Measurements from ENCODE around the gene TMIE. TPM values are rescaled to one million over a fixed set of nuclear protein-coding genes. Genes with fewer than 3 reads are reported as not detected.

TMIE gene
- polyA plus RNA-seq, 1 donor (not counting 4 experiments of a cell fraction or from before 2014, with no cell fraction given) = 0.07 TPM

- Histone ChIP-seq H3K9me1 (ENCODE audit: control insufficient read depth, extremely low read depth, insufficient read depth, low read length) (no peaks in the 10 kb centered on the region), H3K27ac (ENCODE audit: control insufficient read depth, insufficient read depth, low read length) (no peak overlapping the region), H3K27me3 (ENCODE audit: control insufficient read depth, extremely low read depth, insufficient read depth, low read length) (no peaks in the 10 kb centered on the region), H3K4me2 (ENCODE audit: control insufficient read depth, extremely low read depth, insufficient read depth, low read depth, low read length) (no peak overlapping the region), H2AFZ (ENCODE audit: control insufficient read depth, low read length) (no peak overlapping the region), H3K9me3 (ENCODE audit: control insufficient read depth, low read depth, low read length) (no peaks in the 10 kb centered on the region), H3K36me3 (ENCODE audit: control insufficient read depth in 2 of 2, extremely low read depth in 1 of 2, insufficient read depth in 2 of 2, low read length in 2 of 2) (peaks cover 58 to 71% of the 10 kb centered on the region in 2 experiments), H3K4me3 (ENCODE audit: control insufficient read depth in 2 of 3, extremely low read depth in 1 of 3, insufficient read depth in 2 of 3, low read depth in 1 of 3, low read length in 3 of 3) (no peak overlapping the region), H4K20me1 (ENCODE audit: control insufficient read depth, extremely low read depth, insufficient read depth, low read length) (no peaks in the 10 kb centered on the region), H3K4me1 (ENCODE audit: control insufficient read depth, extremely low read depth, insufficient read depth, low read length) (no peaks in the 10 kb centered on the region), H3K9ac (ENCODE audit: control insufficient read depth, extremely low read depth, insufficient read depth, low read length) (no peak overlapping the region), H3K79me2 (ENCODE audit: control insufficient read depth, insufficient read depth, low read length) (no peaks in the 10 kb centered on the region)
- FAIRE-seq (no peak), DNase-seq (ENCODE audit: low read depth, low spot score) (no peak)
- dilution Hi-C loops (cut with MboI; ENCODE audit: extremely low pct_ligation_motif_present, low sequenced_read_pairs) = no loop called here
- TF ChIP-seq CTCF (optimal IDR thresholded peaks at IDR 0.05 in 1 of 3, IDR thresholded peaks at IDR 0.05 in 1 of 3, conservative IDR thresholded peaks at IDR 0.05 in 1 of 3; ENCODE audit: extremely low read depth in 1 of 3, insufficient read depth in 2 of 3, low read length in 3 of 3) (no peak), EZH2 (IDR thresholded peaks at IDR 0.05; ENCODE audit: low read length) (no peak)
Observed at GRCh38 chr3:46675426-46675825, 25.8 kb upstream of the TMIE start.

GRCh38 chr3:46675843-46676567, 25.2 kb upstream of the TMIE start:
- peaks cover 59 to 73% of the 10 kb centered on the region in 2 experiments for H3K36me3 ChIP-seq (ENCODE audit: control insufficient read depth in 2 of 2, extremely low read depth in 1 of 2, insufficient read depth in 2 of 2, low read length in 2 of 2)
- FAIRE-seq = no peak
- no peaks in the 10 kb centered on the region for H4K20me1 ChIP-seq (ENCODE audit: control insufficient read depth, extremely low read depth, insufficient read depth, low read length)
- H3K4me3 ChIP-seq (ENCODE audit: control insufficient read depth in 2 of 3, extremely low read depth in 1 of 3, insufficient read depth in 2 of 3, low read depth in 1 of 3, low read length in 3 of 3) = no peak overlapping the region
- H3K9me3 ChIP-seq (ENCODE audit: control insufficient read depth, low read depth, low read length) = no peaks in the 10 kb centered on the region
- no peaks in the 10 kb centered on the region for H3K9me1 ChIP-seq (ENCODE audit: control insufficient read depth, extremely low read depth, insufficient read depth, low read length)
- no peaks in the 10 kb centered on the region for H3K27me3 ChIP-seq (ENCODE audit: control insufficient read depth, extremely low read depth, insufficient read depth, low read length)
- H2AFZ ChIP-seq (ENCODE audit: control insufficient read depth, low read length) = no peak overlapping the region
- H3K79me2 ChIP-seq (ENCODE audit: control insufficient read depth, insufficient read depth, low read length) = no peaks in the 10 kb centered on the region
- TF ChIP-seq EZH2 (IDR thresholded peaks at IDR 0.05; ENCODE audit: low read length) (no peak), CTCF (optimal IDR thresholded peaks at IDR 0.05 in 1 of 3, IDR thresholded peaks at IDR 0.05 in 1 of 3, conservative IDR thresholded peaks at IDR 0.05 in 1 of 3; ENCODE audit: extremely low read depth in 1 of 3, insufficient read depth in 2 of 3, low read length in 3 of 3) (no peak)
- dilution Hi-C loops (cut with MboI; ENCODE audit: extremely low pct_ligation_motif_present, low sequenced_read_pairs) = no loop called here
- H3K27ac ChIP-seq (ENCODE audit: control insufficient read depth, insufficient read depth, low read length) = no peak overlapping the region
- H3K9ac ChIP-seq (ENCODE audit: control insufficient read depth, extremely low read depth, insufficient read depth, low read length) = no peak overlapping the region
- H3K4me2 ChIP-seq (ENCODE audit: control insufficient read depth, extremely low read depth, insufficient read depth, low read depth, low read length) = no peak overlapping the region
- no peak for DNase-seq (ENCODE audit: low read depth, low spot score)
- no peaks in the 10 kb centered on the region for H3K4me1 ChIP-seq (ENCODE audit: control insufficient read depth, extremely low read depth, insufficient read depth, low read length)
